HL-60/S4 treated with retinoic acid at 250 ng/mL for 4 days and 3 days (cell line): ENCODE data around the gene GRWD1.

Experiments used
- in situ Hi-C: fragments of 300-500 bp; cut with MboI; formaldehyde crosslinking; loops from 2 replicates; pipeline ENCODE4 v1.7.0; 2022; ENCODE audit warnings: low sequenced_read_pairs

Gene GRWD1

DNA sequence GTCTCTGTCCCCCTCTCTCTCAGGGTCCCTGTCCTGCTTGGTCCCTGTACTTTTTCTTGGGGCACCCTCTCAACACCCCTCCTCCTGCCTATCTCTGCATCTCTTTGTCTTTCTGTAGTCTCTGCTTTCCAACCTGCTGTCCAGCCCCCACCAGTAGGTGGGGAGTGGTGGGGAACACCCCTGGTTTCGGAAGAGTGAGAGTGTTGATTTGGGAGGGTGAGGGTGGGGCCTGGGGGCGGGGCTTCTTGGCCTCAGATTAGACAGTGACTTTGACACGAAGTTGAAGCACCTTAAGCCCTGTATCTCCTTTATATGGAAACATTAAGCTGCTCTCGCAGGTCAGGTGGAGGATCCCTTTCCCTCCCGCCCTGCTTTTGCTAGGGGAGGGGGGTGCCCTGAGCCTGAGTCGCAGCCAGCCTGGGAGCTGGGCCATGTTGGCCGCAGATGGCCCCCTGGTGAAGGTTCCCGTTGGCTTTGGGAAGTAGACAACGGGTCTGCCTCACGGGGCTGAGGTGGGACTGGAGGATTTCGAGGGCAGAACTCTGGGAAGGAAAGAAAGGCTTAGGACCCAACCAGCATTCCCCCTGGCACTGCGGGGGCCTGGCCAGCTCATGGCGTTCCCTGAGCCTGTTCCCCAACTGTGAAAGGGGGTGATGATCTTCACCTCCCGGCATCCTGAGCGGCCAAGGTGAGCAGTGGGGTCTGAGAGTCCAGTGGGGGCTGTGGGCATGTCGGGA is 9.6 kb downstream of the GRWD1 start, which contains the start of gene KCNJ14:
KCNJ14 (plus strand) TSS at position 404 of the 737 bp plus-strand sequence. CDS start 6,151 bp downstream, outside the sequence.
- in situ Hi-C loops: no loop called here

DNA sequence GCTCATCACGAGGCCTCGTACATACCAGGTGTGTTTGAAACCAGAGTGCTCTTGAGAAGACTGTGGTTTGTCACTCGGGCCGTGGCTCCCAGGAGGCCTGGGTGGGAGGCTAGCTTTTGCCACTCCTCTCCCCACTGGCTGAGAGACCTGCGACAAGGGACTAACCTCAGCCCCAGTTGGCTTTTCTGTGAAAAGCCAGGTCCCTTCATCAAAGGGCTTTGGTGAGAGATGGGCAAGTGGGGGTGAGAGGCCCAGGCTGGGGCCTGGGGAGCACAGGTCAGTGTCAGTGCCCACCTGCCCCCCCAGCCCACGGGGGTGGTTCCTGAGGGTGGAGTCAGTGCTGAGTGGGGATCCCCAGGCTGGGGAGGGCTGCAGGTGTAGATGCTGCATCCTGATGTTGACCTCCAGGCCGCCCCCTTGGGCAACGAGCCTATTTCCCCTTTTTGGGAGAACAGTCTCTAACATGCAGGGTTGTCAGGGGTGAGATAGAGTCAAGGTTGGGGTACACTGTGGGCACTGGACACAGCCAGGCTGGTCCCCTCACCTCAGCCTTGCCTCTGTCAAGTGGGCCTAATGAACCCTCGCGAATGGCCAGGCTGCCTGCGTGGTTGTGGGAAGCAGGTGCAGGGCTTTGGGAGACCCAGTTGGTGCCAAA is 10.3 kb downstream of the GRWD1 start:
- in situ Hi-C loops: no loop called here

DNA sequence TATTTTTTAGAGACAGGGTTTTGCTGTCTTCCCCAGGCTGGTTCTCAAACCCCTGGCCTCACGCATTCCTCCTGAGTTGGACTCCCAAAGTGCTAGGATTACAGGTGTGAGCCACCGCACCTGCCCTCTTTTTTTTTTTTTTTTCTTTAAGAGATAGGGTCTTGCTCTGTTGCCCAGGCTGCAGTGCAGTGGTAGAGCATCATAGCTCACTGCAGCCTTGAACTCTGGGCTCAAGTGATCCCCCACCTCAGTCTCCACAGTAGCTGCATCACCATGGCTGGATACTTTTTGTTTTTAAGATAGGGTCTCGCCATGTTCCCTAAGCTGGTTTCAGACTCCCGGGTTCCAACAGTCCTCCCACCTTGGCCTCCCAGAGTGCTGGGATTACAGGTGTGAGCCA is 11.1 kb downstream of the GRWD1 start:
- in situ Hi-C loops: no loop called here

DNA sequence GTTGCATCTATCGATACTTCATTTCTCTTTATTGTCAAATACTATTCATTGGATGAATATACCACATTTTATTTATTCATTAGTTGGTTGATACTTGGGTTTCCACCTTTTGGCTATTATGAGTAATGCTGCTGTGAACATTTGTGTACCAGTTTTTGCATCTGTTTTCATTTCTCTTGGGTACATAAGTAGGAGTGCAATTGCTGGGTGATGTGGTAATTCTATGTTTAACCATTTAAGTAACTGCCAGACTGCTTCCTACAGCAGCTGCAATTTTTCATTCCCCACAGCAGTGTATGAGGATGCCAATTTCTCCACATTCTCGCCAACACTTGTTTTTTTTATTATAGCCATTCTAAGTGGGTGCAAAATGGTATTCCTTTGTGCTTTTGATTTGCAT is 12.2 kb downstream of the GRWD1 start:
- in situ Hi-C loops: no loop called here

DNA sequence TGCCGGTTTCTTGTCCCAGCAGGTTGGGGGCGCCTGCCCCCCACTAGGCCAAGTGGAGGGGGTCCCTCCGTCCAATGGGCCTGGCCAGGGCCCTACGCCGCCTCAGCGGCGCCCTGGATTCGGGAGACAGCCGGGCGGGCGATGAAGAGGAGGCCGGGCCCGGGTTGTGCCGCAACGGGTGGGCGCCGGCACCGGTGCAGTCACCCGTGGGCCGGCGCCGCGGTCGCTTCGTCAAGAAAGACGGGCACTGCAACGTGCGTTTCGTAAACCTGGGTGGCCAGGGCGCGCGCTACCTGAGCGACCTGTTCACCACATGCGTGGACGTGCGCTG is 15.8 kb downstream of the GRWD1 start:
- in situ Hi-C loops: no loop called here

DNA sequence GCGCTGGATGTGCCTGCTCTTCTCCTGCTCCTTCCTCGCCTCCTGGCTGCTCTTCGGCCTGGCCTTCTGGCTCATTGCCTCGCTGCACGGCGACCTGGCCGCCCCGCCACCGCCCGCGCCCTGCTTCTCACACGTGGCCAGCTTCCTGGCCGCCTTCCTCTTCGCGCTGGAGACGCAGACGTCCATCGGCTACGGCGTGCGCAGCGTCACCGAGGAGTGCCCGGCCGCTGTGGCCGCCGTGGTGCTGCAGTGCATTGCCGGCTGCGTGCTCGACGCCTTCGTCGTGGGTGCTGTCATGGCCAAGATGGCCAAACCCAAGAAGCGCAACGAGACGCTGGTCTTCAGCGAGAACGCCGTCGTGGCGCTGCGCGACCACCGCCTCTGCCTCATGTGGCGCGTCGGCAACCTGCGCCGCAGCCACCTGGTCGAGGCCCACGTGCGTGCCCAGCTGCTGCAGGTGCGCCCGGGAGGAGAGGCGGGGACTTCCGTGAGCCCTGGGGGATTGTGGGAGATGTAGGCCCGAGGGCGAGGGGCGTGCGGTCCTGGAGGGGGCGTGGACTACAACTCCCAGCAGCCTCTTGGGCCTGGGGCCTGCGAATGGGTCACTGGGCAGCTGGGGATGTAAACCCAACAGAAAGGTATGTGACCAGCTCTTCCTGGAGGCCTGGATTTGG is 16.3 kb downstream of the GRWD1 start:
- in situ Hi-C loops: no loop called here

- in situ Hi-C loops: no loop called here
These were observed 19.4 kb downstream of the GRWD1 start for GRCh38 chr19:48465215-48465614.

GRCh38 chr19:48466561-48467325 is 21.0 kb downstream of the GRWD1 start:
- in situ Hi-C loops: no loop called here

DNA sequence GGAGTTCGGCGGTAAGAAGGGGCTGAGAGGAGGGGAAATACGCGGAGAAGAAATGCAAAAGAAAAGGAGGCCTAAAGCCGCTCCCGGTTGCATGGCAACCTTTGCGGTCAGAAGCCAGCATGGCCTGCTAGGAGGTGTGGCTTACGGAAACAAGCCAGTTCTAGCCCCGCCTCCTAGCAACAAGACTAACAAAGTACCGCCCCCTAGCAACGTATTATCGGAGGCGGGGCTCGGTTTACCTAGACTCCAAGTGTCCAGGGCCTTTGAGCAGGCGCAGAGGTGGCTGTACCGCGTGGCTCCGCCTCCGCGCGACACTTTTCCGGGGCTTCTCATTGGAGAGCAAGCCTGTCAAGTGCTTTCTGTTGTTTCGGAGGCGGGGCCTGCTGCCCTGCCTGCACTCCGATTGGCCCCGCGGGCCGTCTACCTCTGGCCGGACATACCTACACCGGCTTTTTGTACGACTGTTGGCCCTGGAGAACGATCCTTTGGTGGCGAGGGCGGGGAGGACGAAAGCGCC is 23.0 kb downstream of the GRWD1 start:
- in situ Hi-C loops: no loop called here

DNA sequence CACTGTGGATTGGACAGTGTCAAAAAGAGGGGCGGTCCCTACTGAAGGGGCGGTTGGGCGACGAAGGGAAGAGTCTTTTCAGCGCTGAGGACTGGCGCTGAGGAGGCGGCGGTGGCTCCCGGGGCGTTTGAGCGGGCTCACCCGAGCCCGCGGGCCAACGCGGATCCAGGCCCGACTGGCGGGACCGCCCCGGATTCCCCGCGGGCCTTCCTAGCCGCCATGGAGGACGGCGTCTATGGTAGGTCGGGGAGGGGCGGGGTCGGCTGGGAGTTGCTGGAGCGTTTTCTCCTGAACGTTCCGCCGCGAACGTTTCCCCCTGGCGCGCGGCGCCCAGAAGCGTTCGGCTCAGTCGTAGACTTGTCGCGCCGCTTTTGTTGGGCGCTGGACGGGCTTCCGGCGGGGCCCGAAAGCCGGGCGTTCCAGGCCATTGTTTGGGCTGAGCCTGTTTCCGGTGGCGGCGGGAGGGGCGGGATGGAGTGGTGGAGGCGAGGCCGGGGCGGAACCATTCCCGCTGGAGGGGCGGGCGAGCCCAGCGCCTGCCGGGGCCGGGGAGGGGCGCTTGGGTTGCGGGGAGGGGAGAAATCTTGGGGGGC is 23.6 kb downstream of the GRWD1 start, which contains the start of gene CYTH2:
CYTH2 (plus strand) TSS at position 81 of the 593 bp plus-strand sequence; CDS start at position 220, 139 bp downstream.
- in situ Hi-C loops: no loop called here

- in situ Hi-C loops: no loop called here
These were observed 24.3 kb downstream of the GRWD1 start for GRCh38 chr19:48469934-48470680.

DNA sequence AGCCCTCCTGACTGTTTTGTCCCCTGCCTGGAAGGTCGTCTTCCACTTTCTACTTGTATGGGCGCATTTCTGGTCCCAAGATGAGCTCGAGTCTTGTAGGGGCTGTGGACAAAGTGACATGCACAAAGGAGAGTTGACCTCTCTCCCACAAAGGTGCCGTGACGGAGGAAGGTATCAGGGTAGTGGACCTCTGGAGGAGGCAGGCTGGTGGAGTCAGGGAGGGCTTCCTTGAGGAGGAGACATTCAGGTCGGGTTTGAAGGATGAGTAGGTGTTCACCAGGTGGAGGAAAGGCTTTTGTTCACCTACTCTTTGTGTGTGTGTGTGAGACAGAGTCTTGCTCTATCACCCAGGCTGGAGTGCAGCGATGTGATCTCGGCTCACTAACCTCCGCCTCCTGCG is 25.1 kb downstream of the GRWD1 start:
- in situ Hi-C loops: no loop called here

DNA sequence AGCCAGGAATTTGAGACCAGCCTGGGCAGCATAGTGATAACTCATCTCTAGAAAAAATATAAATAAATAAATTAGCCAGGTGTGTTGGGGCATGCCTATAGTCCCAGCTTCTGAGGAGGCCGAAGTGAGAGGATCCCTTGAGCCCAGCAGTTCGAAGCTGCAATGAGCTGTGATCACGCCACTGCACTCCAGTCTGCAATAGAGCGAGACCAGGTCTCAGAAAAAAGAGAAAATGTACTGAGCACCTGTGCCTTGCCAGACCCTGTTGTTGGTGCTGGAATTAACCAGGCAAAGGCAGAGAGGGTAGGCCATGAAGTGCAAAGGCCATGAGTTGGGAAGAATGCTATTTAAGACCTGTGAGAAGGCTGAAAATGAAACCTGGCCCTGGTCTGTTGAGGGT is 26.1 kb downstream of the GRWD1 start:
- in situ Hi-C loops: no loop called here

DNA sequence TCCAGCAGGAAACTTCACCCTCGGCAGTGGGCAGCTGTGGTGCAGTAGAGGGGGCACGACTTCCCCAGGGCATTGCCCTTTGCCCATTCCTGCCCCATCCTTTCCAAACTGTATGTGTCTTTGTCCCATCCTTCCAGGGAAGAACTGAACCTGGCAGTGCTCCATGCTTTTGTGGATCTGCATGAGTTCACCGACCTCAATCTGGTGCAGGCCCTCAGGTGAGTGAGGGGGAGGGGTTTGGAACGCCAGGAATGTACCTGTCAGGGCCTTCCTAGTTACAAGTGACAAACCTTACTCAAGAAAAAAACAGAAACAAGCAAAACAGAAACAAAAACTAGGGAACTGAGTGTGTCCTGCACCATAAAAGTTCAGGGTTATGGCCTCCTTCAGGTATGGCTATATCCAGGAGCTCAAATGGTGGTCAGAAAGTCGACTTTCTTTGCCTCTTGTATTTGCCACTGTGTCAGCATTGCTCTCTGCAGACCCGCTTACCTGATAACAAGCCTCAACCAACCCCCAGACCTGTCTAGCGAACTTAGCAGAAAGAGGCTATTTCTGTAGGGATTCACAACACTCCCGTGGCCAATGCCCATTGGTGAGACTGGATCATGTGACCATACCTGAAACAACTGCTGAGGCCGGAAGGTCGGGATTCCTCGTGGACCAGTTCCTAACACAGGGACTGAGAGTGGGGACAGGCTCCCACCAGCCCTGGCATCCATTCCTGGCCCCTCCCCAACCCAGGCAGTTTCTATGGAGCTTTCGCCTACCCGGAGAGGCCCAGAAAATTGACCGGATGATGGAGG is 27.6 kb downstream of the GRWD1 start:
- in situ Hi-C loops: no loop called here

- in situ Hi-C loops: no loop called here
These were observed 28.4 kb downstream of the GRWD1 start for GRCh38 chr19:48474084-48474592.

DNA sequence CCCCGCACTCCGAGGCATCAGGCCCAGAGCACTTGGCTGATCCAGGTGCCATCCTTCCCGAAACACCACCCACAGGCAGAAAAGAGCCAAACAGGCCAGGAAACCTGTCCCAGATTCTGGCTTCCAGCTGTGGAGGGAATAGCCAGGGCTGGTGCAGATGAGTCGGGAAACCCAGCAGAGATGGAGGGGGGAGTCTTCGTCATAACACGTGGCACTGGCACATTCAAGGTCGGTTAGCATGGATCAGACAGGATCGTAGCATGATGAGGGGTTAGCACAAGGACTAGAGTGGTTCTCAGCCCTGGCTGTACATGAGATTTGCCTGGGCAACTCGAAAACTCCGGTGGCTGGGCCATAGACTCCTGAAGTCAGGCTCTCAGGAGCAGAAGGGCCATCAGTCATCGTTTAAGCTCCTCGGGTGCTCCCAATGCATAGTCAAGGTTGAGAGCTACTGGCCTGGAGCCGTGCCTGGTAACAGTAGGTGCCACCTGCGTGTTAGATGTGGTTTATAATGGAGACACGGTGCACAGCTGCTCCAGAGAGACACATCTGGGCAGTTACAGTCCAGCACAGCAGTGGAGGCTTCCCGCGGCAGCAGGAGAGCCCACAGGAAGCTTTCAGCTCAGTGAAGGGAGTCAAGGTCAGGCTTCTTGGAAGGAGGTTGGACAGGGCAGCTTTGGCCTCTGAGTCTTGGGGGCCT is 29.7 kb downstream of the GRWD1 start:
- in situ Hi-C loops: no loop called here

DNA sequence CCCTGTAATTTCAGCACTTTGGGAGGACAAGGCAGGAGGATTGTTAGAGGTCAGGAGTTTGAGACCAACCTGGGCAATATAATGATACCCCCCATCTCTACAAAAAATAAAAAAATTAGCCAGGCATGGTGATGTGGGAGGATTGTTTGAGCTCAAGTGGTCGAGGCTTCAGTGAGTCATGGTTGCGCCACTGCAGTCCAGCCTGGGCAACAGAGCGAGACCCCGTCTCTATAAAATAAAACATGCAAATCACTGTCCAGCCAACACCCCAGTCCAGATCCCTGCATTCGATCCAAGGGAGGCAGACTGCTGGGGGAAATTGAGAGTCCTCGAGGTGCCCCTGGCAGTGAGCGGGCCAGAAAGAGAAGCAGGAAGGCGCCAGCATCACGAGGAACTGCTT is 30.4 kb downstream of the GRWD1 start:
- in situ Hi-C loops: no loop called here

DNA sequence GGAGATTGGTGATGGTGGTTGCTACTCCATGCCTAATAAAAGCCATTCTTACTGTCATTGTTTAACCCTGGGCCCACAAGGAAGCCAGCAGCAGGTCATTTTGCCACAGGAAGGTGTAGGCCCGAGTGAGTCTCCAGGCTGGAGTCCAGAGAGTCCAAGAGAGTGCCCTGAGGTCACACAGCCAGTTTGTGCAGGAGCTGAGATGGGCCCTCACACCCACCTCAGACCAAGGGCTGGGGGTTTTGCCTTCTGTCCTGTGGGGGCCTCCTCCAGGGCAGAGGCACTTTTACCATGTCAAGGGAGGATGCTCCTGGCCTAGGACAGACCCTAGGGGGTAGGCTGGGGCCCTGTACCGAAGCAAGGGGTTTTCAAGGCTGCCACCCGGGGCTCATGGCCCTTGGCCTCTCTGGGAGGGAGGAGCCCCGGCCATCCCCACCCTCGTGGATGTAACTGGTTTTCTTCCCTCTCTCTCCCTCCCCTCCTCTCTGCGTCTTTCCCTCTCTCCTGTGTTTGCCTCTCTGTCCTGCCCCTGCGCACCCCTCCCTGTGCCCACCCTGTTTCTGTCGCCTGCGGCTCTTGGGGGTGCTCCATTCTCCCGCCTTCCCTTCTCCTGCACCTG is 31.4 kb downstream of the GRWD1 start:
- in situ Hi-C loops: no loop called here
